ENCODE measurements around the gene OXGR1.
"Not testable (repeated sequence)": the region's sequence is repeated elsewhere in the genome, so short reads cannot be mapped to it uniquely, and the experiment has no call there.

OXGR1 gene

GRCh38 chr13:97004886-97005285, 10.6 kb upstream of the OXGR1 start:
- no peak for DNase-seq

GRCh38 chr13:97004096-97004876, 10.0 kb upstream of the OXGR1 start:
- no peak for DNase-seq

GRCh38 chr13:97003071-97003470, 8.8 kb upstream of the OXGR1 start:
- DNase-seq, result no peak

GRCh38 chr13:97002581-97002980, 8.3 kb upstream of the OXGR1 start:
- DNase-seq, result no peak

GRCh38 chr13:97001636-97002035, 7.4 kb upstream of the OXGR1 start:
- DNase-seq, result no peak

GRCh38 chr13:97000295-97000925, 6.1 kb upstream of the OXGR1 start:
- no peak for DNase-seq

- DNase-seq, result no peak
Measured at GRCh38 chr13:96999091-96999490, 4.8 kb upstream of the OXGR1 start.

- no peak for DNase-seq
Measured at GRCh38 chr13:96998051-96998450, 3.8 kb upstream of the OXGR1 start.

GRCh38 chr13:96996886-96997285, 2.6 kb upstream of the OXGR1 start:
- no peak for DNase-seq

- DNase-seq, result no peak
Measured at GRCh38 chr13:96996107-96996506, 1.8 kb upstream of the OXGR1 start.

- no peak for DNase-seq
Measured at GRCh38 chr13:96994858-96995243, 575 bp upstream of the OXGR1 start.

- no peak for DNase-seq
Measured at GRCh38 chr13:96993634-96994016, 651 bp downstream of the OXGR1 start.

- no peak for DNase-seq
Measured at GRCh38 chr13:96992633-96993032, 1.6 kb downstream of the OXGR1 start.

GRCh38 chr13:96991072-96991471, 3.2 kb downstream of the OXGR1 start:
- no peak for DNase-seq

GRCh38 chr13:96988441-96988840, 5.8 kb downstream of the OXGR1 start:
- no peak for DNase-seq

- no peak for DNase-seq
Measured at GRCh38 chr13:96984051-96984508, 10.2 kb downstream of the OXGR1 start.

- no peak for DNase-seq
Measured at GRCh38 chr13:96982672-96983071, 11.6 kb downstream of the OXGR1 start.

- DNase-seq, result not testable (repeated sequence)
Measured at GRCh38 chr13:96979861-96980260, 14.4 kb downstream of the OXGR1 start.

GRCh38 chr13:96968027-96968426, 26.2 kb downstream of the OXGR1 start:
- no peak for DNase-seq

GRCh38 chr13:96967248-96967745, 27.0 kb downstream of the OXGR1 start:
- no peak for DNase-seq

GRCh38 chr13:96966415-96967102, 27.7 kb downstream of the OXGR1 start:
- no peak for DNase-seq

GRCh38 chr13:96963786-96964475, 30.3 kb downstream of the OXGR1 start:
- DNase-seq, result no peak

- DNase-seq, result no peak
Measured at GRCh38 chr13:96960379-96960778, 33.9 kb downstream of the OXGR1 start.

All from activated CD4-positive, alpha-beta T cell treated with anti-CD3 and anti-CD28 coated beads for 4 hours (primary cell).